Sigmoid colon (tissue), 4 donors: Measurements from ENCODE around the gene MID1.

Experiments
- EP300 ChIP-seq, 4 donors: sonication (generic); formaldehyde crosslinking; IDR thresholded peaks; one replicate each; pipeline ENCODE4 v1.6.1; 2017; ENCODE audit warnings: antibody characterized with exemption in 4 of 4
- POLR2A ChIP-seq, 2 donors: fragments of 450-650 bp; IDR thresholded peaks; one replicate each; pipeline ENCODE4 v1.6.1; 2016; ENCODE audit warnings: antibody characterized with exemption in 2 of 2, mild to moderate bottlenecking in 2 of 2, moderate library complexity in 2 of 2
- POLR2AphosphoS5 ChIP-seq, 4 donors: sonication (generic); formaldehyde crosslinking; IDR thresholded peaks; one replicate each; pipeline ENCODE4 v1.6.1; 2017; ENCODE audit warnings: antibody characterized with exemption in 4 of 4
- TF ChIP-seq, protein P1 (sequence below), 4 experiments: fragments of 450-650 bp in 3 of 4; fragments of 200-600 bp in 1 of 4; IDR thresholded peaks; one replicate each; pipeline ENCODE4 v1.5.1; 2016 to 2019; ENCODE audit warnings: antibody characterized with exemption in 4 of 4, mild to moderate bottlenecking in 3 of 4, moderate library complexity in 2 of 4

DNA sequence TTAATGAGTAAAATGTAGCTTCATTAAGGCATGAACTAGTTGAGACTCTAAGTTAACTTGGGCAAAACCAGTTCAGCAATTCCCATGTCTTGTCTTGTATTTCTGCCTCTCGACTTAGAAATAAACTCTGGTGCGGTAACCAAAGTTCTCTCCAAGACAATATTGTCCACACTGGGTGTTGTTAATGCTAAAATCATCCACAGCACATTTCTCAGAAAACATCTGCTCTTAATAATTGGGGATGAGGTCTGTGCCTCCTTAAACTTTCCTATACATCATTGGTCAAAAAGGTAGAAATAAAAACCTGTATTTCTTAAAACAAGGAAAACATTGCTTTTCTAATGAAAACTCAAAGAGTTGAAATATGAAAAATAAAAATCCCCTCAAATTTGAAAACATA, 32.9 kb upstream of the MID1 start:
- no peak for TF ChIP-seq EP300 (IDR thresholded peaks at IDR 0.05)
- TF ChIP-seq POLR2A (IDR thresholded peaks at IDR 0.05): no peak
- TF ChIP-seq, protein P1, sequence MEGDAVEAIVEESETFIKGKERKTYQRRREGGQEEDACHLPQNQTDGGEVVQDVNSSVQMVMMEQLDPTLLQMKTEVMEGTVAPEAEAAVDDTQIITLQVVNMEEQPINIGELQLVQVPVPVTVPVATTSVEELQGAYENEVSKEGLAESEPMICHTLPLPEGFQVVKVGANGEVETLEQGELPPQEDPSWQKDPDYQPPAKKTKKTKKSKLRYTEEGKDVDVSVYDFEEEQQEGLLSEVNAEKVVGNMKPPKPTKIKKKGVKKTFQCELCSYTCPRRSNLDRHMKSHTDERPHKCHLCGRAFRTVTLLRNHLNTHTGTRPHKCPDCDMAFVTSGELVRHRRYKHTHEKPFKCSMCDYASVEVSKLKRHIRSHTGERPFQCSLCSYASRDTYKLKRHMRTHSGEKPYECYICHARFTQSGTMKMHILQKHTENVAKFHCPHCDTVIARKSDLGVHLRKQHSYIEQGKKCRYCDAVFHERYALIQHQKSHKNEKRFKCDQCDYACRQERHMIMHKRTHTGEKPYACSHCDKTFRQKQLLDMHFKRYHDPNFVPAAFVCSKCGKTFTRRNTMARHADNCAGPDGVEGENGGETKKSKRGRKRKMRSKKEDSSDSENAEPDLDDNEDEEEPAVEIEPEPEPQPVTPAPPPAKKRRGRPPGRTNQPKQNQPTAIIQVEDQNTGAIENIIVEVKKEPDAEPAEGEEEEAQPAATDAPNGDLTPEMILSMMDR (IDR thresholded peaks at IDR 0.05): no peak
- no peak for TF ChIP-seq POLR2AphosphoS5 (IDR thresholded peaks at IDR 0.05)
